Renal pelvis (tissue), 4 donors: ENCODE measurements around the gene IL2RA. TPM values are rescaled to one million over a fixed set of nuclear protein-coding genes. Genes with fewer than 3 reads are reported as not detected.
"Not testable (repeated sequence)": the region's sequence is repeated elsewhere in the genome, so short reads cannot be mapped to it uniquely, and the experiment has no call there.

Experiments used
- DNase-seq: peaks from one replicate; pipeline ENCODE4 v3.0.0-alpha.2; 2013
- polyA plus RNA-seq, 3 donors: library from polyadenylated mRNA; unstranded; fragments of 120-200 nt; gene quantifications; one replicate each; pipeline ENCODE4 v1.2.1, GENCODE V29; 2013; ENCODE audit not compliant: insufficient read length in 3 of 3

The IL2RA gene
- polyA plus RNA-seq, 3 donors = not detected

DNA sequence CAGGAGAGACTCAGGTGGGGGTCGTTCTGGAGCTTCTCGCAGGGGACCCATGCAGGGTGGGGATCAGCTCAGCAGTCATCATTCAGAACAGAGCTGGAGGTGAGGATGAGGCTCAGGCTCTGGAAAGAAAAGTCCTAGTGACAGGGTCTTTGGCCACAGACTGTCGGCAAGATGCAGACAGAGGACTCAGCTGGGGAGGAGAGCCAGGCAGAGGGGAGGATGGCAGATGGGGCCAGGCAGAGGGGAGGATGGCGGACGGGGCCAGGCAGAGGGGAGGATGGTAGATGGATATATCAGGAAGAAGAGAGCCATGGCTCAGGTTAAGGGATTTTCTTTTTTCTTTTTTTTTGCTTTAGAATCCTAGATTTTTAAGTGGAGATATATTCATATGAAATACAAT, 77.1 kb downstream of the IL2RA start:
- no peak for DNase-seq

DNA sequence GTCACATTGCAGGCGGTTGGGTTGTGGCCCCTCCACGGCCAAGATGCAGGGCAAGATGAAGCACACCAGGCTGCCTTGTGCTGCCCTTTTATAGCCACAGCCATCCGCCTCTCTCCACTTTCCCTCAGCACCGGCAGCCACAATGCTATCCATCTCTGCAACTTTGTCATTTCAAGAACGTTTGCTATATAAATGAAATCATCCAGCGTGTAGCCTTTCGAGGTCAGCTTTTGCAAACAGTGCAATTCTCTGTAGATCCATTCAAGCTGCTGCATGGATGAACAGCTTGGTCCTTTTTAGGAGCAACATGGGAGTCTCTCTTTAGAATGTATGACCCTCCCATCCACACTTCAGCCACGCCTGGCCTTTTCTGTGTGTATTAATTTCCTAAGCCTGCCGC, 78.4 kb downstream of the IL2RA start:
- peak; percentile 57 for DNase-seq

DNA sequence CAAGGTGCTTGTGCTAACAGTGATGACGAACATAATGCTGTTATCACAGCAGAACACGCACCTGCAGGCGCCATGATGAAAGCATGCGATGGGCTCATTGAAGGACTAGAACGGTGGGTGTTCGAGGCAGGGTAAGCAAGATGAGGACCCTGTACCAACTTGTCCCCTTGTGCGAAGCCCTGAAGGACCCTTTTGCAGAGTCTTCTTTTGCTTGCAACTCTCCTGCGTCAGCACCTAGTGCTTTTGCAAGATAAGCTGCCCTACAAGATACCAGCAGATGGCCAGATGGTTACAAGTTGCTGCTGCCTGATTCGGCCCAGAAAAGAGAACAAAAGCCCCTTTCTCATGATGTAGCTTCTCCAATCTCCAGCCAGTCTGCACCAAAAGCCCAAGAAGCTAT, 80.6 kb downstream of the IL2RA start:
- DNase-seq = no peak

DNA sequence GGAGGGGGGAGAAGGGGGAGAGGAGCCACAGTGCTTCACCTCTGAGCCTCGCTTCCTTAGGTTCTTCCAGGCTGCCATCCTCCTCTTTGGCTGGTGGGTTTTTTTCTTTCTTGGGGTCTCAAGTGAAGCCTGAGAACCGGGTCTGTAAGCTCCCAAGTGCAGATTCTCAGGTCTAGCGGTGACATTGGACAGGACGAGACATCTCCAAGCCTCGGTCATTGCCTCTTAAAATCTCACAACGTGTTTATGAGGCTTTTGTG, 84.0 kb downstream of the IL2RA start:
- no peak for DNase-seq

DNA sequence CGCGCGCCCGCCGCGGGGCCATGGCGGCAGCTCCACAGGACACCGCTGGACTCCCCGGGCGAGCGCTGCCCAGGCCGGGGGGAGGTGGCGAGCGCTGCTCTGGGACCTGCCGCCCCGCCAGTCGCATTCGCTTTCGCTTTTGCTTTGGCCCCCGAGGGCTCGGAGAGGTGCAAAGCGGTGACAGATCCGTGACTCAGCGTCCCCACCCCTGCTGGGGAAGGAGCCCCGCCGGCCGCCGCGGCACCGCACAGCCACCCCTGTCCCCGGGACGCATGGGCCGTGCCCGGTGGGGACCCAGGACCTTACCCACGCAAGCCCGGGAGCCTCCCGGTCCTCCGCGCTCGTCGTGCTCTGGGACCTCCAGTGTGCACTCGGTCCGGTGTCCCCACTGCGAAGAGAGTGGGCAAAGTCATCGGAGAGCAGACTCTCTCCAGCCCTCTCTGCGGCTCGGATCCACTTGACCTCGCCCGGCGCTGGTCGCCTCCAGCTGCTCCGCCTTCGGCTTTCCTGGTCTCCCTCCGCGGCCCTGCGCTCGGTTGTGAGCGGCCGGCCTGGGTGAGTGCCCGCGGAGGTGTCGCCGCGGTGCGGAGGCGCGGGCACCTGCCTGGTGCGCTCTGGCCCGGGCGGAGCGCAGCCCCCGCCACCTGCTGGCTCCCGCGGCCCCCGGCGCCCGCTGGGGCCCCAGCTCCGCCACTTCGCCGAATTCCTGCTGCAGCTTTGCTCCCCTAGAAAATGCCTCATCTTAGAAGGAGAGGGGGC, 84.5 kb downstream of the IL2RA start, which contains the start of gene IL15RA:
Gene IL15RA, minus strand, starts transcription at position 73 of the 759 bp plus-strand sequence. Its CDS starts 51 bp downstream, at position 22.
- peak; percentile 53 for DNase-seq

DNA sequence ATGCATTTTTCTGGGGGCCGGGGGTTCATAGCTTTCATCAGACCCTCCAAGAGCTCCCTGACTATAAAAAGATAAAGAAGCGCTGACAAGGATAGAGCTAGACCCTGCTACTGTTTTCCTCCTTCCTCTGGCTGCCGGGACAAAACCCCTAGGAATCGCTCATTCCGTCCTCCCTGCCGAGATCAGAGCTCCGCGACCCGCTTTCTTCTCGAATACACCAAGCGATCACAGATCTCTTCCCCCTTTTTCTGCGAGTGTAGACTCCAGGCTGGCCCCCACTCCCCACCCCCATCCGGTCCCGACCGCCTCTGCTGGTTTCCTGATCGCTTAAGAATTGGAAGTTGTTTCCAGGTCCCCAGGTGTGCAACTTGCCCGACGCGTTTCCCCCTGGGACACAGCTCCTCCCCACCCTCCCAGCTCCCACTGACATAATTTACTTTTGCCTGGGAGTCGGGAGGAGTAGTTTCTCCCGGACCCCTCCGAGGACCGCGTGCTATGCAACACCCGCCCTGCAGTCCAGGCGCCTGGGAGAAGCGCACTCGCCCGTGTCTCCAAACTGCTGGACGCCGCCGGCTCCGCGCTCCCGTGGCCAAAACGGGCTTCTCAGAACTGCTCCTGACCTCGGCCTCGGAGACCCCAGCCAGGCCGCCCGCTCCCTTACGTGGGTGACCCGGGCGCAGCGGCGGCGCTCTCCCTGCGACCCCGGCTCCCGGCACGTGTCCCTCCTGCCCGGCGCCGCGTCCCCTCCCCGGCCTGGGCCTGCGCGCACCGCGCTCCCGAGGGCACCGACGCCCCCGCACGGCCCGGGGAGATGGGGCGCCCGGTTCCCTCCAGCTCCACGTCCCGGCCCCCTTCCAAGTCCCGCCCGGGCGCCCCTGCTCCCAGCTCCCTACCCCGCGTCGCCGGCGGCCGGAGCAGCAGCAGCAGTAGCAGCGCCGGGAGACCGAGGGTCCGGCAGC, 85.4 kb downstream of the IL2RA start:
- DNase-seq = peak; percentile 38

DNA sequence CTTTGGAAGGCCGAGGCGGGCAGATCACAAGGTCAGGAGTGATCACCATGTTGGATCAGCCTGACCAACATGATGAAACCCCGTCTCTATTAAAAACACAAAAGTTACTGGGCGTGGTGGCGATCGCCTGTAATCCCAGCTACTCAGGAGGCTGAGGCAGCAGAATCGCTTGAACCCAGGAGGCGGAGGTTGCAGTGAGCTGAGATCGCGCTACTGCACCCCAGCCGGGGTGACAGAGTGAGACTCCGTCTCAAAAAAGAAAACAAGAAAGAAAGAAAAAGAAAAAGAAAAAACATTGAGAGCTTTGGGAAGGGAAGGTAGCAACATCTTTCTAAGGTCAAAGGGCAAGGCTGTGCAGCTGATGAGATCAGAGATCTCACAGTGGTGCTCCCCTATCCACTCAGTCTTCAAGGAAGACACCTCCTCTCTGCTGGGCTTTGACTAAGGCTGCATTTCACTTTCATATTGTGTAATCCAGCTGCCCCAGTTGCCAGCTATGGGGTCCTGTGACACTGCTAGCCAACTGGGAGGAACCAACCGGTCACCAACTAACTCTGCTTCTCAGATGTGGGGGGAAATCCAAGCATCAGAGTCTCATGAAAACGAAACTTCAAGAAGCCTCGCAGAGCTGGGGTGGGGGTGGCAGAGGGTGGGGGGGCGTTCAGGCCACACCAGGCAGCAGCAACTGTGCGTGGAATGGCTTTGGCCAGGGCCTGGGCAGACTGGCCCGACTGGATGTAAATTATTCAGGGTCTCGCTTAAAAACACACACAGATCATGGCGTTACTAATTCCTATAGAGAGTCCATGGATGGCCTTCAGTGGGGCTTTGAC, 86.3 kb downstream of the IL2RA start:
- DNase-seq = no peak

DNA sequence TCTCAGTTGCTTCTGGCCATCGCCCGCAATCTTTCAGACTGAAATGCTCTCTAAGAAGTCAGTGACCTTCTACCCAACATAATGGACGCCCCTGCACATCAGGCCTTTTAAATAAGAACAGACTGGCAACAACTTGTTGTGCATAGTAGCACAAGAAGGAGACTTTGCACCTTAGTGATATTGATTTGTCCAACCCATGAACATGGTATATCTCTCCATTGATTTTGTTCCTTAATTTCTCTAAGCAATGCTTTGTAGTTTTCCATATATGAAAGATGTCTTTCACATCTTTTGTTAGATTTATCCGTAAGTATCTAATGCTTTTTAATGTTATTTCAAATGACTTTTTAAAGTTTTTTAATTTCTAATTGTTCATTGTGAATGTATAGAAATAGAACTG, 89.1 kb downstream of the IL2RA start:
- no peak for DNase-seq

DNA sequence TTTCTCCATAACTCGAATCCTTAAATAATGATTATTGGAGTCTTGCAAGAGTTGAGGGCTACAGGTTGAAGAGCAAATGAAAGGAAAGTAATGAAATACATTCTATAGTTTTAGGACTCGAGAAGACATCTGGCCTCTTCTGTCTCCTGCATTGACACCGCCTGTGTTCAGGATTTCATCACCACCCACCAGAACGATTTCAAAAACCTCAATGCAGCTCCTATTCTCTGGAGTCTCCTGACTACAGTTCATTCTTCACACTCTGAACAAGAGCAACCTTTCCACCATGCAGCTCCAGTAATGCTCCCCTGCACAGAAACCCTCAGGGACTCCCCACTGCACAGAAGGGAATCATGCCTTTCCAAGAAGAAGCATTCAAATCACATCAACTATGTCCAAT, 90.3 kb downstream of the IL2RA start:
- DNase-seq = no peak

DNA sequence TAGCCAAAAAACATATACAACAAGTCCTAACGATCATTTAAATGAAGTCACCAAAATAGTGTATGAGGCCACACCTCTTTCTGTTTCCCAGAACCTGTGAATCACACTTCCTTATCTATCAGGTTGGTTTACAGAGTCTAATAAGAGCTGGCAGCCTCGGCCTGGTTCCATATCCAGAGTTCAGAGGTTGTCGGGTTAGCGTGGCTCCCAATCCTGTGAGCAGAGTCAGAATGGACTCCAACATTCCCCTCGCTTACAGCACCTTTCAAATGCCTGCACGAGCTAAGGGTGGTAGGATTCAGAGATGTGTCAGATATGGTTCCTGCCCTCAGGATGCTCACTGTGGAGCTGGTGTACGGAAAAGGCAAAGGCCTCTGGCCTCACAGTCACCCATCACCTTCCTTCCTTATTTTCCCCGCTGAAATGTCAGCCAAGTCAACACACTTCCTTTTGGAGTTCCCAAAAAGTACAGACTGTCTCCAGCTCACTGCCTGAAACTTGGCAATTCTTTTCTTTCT, 90.8 kb downstream of the IL2RA start:
- no peak for DNase-seq

DNA sequence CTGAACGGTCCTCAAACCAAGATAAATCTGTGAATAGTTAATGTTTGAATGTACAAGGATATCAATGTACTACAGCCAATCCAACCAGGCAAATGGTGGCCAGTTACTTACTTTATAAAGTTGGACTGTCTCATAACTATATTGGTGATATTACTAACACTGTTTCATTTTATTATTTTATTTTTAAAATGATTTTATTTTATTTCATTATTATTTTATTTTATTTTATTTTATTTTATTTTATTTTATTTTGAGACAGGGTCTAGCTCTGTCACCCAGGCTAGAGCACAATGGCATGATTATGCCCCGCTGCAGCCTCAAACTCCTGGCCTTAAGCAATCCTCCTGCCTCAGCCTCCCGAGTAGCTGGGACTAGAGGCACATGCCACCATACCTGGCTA, 91.6 kb downstream of the IL2RA start:
- no peak for DNase-seq

DNA sequence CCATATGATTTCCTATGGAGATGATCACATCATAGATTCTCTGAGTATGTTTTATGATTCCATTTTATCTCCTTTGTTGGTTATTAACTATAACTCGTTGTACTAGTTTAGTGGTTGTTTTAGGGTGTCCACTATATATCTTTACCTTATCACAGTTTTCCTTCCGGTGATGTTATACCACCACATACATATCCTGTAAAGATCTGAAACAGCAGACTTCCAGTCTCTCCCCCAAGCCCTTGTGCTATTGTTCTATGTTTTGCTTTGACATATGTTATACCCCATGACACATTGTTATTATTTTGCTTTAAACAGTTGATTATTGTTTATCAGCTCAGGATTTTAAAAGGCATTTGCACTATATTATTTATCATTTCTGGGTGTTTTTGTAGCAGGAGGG, 92.1 kb downstream of the IL2RA start:
- no peak for DNase-seq

DNA sequence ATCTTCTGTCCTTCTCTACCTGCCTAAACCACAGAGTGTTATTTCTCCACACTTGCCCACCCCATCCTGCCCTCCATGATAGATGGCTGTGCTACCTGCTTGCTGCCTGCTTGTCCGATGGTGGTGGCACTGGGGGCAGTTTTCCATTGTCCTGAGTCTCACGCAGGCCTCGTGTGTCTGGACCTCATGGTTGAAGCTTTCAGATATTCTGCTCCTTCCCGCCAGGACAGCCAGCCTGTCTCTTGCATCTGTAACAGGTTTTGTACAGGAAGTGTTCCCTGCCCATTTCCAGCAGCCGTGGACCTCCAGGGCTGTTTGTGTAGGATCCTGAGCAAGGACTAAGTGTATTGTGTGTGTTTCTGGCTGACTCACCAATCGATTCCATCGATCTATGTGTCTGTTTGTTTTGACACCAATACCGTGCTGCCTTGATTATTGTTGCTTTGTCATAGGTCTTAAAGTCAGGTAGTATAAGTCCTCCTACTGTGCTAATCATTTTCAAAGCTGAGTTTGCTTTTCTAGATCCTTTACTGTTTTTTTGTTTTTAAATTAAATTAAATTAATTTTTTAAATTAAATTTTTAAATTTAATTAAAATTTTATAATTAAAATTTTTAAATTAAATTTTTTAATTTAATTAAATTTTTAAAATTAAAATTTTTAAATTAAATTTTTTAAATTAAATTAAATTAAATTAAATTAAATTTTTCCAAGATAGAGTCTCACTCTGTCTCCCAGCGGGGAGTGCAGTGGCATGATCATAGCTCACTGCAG, 93.3 kb downstream of the IL2RA start:
- DNase-seq = no peak

DNA sequence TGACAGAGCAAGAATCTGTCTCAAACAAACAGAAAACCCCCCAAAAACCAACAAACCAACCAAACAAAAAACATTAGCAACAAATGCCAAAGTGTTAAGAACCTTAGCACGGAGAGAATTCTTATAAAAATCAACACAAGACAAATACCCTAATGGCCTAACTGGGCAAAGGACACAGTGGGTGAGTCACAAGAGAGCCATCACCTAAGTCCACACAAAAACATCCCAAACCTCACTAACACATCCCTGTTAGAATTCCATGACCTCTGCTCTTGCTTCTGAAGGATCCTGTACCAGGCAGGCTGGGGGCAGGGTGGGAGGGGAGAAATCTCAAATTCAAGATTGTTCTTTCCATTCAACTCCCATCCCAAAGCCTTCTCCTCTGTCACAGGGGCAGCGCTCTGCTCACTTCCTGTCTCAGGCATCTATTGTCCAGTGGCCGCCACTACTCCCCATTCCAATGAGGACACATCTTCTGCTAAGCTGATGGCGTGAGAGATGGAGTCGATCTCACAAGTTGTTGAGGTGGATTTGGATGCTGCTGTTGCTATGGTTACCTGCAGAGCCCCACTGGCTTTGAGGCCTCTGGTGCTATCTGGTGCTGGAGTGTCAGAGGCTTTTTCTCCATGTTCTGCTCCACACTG, 94.0 kb downstream of the IL2RA start:
- no peak for DNase-seq

DNA sequence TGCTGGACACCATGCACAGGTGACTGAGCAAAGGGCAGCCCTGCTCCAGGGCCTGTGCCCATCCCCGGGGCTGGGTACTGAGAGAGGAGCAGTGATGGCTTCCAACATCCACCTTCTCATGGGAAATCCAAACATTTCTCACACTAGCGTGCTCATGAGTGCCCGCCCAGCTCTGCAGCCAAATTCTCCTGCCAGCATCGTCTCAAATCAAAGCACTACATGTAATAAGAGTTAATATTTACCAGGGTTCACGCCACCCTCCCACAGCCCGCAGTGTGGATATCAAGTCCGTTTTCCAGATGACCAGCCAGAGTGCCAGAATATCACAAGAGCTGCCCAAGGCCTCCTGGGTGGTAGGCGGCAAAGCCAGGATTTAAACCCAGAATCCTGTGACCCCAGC, 96.9 kb downstream of the IL2RA start:
- DNase-seq = no peak

DNA sequence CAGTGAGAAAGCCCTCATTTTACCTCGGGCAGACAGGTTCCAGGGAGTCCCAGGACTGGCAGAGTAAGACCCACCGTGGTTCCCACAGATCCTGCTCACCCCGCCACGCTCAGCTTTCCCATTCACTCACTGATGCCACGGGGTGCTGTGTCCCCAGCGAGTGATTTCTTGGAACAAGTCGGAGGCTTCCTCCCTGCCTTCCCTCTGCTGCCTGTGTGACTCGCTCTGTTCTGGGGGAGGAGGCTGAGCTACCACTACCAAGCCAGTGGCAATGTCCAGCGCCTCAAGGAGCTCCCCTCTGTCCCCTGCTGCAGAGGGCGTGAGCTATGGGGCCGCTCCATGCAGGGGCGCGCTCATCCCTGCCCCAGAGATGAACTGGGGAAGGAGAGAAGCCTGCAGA, 97.4 kb downstream of the IL2RA start:
- DNase-seq = no peak

DNA sequence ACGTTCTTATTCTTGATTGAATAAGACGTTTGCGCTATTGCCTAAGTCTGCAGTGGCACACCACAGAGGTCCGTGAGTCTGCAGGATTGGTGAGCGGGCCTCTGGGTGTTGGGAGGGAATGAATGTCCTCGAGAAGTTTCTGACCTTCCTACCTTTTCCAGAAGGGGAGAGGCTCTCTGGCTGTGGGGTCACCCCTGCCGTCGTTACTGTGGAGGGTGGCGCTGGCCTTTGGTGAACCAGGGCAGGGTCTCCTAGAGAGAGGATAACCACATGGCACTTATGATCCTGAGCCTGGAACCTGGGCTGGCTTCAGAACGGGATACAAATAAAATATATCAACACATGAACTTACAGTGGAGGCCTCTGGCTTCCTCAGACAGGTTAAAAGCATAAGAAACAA, 98.6 kb downstream of the IL2RA start:
- no peak for DNase-seq

DNA sequence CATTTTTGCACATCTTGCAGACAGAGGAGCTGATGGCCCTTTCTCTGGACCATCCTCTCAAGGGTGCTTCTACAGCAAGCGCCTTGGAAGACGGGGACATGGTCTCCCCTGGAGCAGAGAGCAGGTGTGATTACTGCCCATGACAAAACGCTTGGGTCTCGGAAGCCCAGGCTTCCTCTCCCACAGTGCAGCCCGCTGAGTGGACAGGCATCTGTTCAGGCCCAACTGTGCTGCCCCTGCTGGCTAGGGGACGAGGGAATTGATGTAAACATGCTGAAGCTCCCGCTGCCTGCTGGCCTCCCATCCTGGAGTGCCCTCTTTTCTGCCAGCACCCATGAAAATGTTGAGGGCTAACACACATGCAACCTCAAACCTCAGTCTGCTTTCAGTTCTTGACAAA, 99.1 kb downstream of the IL2RA start:
- no peak for DNase-seq

DNA sequence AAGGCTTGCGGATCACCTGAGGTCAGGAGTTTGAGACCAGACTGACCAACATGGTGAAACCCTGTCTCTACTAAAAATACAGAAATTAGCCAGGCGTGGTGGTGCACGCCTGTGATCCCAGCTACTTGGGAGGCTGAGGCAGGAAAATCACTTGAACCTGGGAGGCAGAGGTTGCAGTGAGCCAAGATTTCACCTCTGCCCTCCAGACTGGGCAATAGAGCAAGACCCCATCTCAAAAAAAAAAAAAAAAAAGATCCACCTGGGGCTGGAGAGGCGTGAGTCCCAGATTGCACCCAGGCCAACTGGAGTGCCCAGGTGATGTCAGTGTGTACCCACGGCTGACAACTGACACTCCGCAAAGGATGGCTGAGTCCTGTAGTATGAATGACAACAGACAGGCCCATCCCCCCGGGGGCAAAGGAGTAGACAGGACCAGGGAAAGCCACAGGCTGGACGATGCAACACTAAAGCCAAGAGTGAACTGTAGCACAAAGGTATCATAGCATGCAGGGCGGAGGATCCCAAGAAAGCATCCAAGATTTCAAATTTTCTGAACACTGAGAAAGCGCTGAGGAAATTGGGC, 99.7 kb downstream of the IL2RA start:
- not testable (repeated sequence) for DNase-seq

DNA sequence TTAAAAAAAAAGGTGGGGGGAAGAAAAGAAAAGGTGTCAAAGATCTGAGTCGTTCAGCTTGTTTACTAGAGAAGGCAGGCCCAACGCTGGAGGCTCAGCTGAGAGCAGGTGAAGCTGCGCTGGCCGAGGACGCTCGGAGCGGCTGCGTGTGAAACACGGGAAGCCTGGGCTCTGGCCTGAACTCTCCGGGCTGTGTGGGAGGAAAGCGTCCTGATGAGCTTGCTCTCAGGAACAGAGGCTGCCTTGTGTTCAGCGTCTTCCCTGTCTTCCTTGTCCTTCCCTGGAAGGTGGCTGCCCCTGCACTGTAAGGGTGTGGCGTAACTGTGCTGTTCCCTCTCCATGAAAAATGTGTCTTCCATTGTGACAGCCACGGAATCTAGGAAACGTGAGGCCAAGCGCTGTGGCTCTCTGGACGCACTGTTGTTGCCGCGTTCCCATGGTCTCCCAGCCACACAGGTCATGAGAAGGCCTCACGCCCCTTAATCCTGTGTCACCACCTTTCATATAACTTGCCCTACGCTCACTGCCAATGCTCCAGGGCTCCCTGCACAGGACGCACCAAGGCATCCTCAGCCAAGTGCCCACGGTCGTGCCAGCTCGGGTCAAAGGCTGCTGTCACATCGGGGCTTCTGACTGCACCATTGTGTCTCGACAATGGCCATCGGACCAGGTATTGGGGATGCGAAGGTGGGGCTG, 100.6 kb downstream of the IL2RA start:
- no peak for DNase-seq
